Small intestine (tissue), 7 donors: ENCODE results near the gene SEC24C. TPM values are rescaled to one million over a fixed set of nuclear protein-coding genes. Genes with fewer than 3 reads are reported as not detected.
"Not testable (repeated sequence)": the region's sequence is repeated elsewhere in the genome, so short reads cannot be mapped to it uniquely, and the experiment has no call there.

Source experiments
- DNase-seq, 2 donors: peaks; one replicate each; pipeline versions ENCODE4 v3.0.0 to v3.0.0-alpha.2; 2013
- FAIRE-seq: peaks from 2 replicates; lab custom pipeline; 2012; peaks lifted over from hg19 to GRCh38; lab: Jason Lieb, UNC
- H3K27ac ChIP-seq, 3 donors: one replicate each; pipeline ENCODE4 v1.5.1; 2013; ENCODE audit warnings: low read length in 2 of 3, mild to moderate bottlenecking in 2 of 3, control low read depth in 1 of 3, inconsistent platforms in 1 of 3, low read depth in 1 of 3, moderate library complexity in 1 of 3
- H3K27me3 ChIP-seq, 3 donors: one replicate each; pipeline ENCODE4 v1.6.1; 2013; ENCODE audit warnings: low read length in 3 of 3, inconsistent platforms in 1 of 3; ENCODE audit not compliant: control insufficient read depth in 3 of 3, insufficient read depth in 3 of 3
- H3K36me3 ChIP-seq, 3 donors: one replicate each; pipeline ENCODE4 v1.6.1; 2013; ENCODE audit warnings: low read length in 3 of 3, inconsistent platforms in 1 of 3, low read depth in 1 of 3, mild to moderate bottlenecking in 1 of 3, moderate library complexity in 1 of 3; ENCODE audit not compliant: control insufficient read depth in 3 of 3, insufficient read depth in 2 of 3
- H3K4me1 ChIP-seq, 3 donors: one replicate each; pipeline ENCODE4 v1.6.1; 2013; ENCODE audit warnings: low read length in 2 of 3, inconsistent platforms in 1 of 3, low read depth in 1 of 3, mild to moderate bottlenecking in 1 of 3, moderate library complexity in 1 of 3; ENCODE audit not compliant: control insufficient read depth in 3 of 3, insufficient read depth in 2 of 3
- H3K4me3 ChIP-seq, 3 donors: one replicate each; pipeline ENCODE4 v1.5.1; 2013; ENCODE audit warnings: low read length in 3 of 3, control low read depth in 1 of 3, inconsistent platforms in 1 of 3, low read depth in 1 of 3, mild to moderate bottlenecking in 1 of 3, moderate library complexity in 1 of 3
- H3K9me3 ChIP-seq, 2 donors: one replicate each; pipeline ENCODE4 v1.6.1; 2013; ENCODE audit warnings: low read depth in 1 of 2, low read length in 1 of 2; ENCODE audit not compliant: control insufficient read depth in 2 of 2, insufficient read depth in 1 of 2
- WGBS, 3 donors: extraction: QIAGEN DNeasy Blood & Tissue Kit; methylation state at CpG; one replicate each; pipeline ENCODE4 v1.1.7; 2013; 5-methylcytosine and 5-hydroxymethylcytosine counted together
- polyA plus RNA-seq, 4 donors: library from polyadenylated mRNA; stranded (reverse) in 3 of 4; unstranded in 1 of 4; fragments of 200-250 nt in 3 of 4; fragments of 120-200 nt in 1 of 4; gene quantifications; one replicate each; pipeline versions ENCODE4 v1.2.1 to v1.2.3, GENCODE V29; 2013
- donor health status: healthy with polysubstance abuse.
- donor health status: control.
- donor health status: control.
- donor health status: Bipolar disorder and iron deficiency.
- donor health status: healthy.

Gene SEC24C
- polyA plus RNA-seq, 4 donors = 35.3 to 64.3 (median 38.6) TPM

- not testable (repeated sequence) for H3K27me3 ChIP-seq, H3K4me1 ChIP-seq, H3K4me3 ChIP-seq, H3K27ac ChIP-seq, H3K36me3 ChIP-seq, DNase-seq, H3K9me3 ChIP-seq, FAIRE-seq
- WGBS, 3 donors = 96 to 100% (median 98%) methylated on average over 2 of the region's 2 CpGs
These were observed 37.7 kb upstream of the SEC24C start for GRCh38 chr10:73706488-73706887.

- not testable (repeated sequence) for H3K4me1 ChIP-seq, H3K36me3 ChIP-seq, H3K27ac ChIP-seq, DNase-seq, H3K4me3 ChIP-seq, H3K27me3 ChIP-seq, FAIRE-seq, H3K9me3 ChIP-seq
These were observed 36.5 kb upstream of the SEC24C start for GRCh38 chr10:73707628-73708027.

- H3K4me3 ChIP-seq, H3K36me3 ChIP-seq, H3K9me3 ChIP-seq, DNase-seq, H3K27me3 ChIP-seq, H3K27ac ChIP-seq, FAIRE-seq, H3K4me1 ChIP-seq: not testable (repeated sequence)
- 80 to 90% (median 86%) methylated on average over 1 of the region's 1 CpG for WGBS, 3 donors
These were observed 36.0 kb upstream of the SEC24C start for GRCh38 chr10:73708122-73708521.

GRCh38 chr10:73711683-73712082 is 32.5 kb upstream of the SEC24C start:
- 90 to 97% (median 93%) methylated on average over 5 of the region's 5 CpGs for WGBS, 3 donors
- not testable (repeated sequence) for H3K27me3 ChIP-seq, H3K27ac ChIP-seq, H3K4me3 ChIP-seq, H3K4me1 ChIP-seq, H3K9me3 ChIP-seq, DNase-seq, FAIRE-seq
- peaks cover 0 to 11% (median 6%) of the 10 kb centered on the region in 3 donors for H3K36me3 ChIP-seq

GRCh38 chr10:73713912-73714311 is 30.3 kb upstream of the SEC24C start:
- H3K4me1 ChIP-seq, FAIRE-seq, H3K9me3 ChIP-seq, H3K27ac ChIP-seq, DNase-seq, H3K27me3 ChIP-seq, H3K4me3 ChIP-seq: not testable (repeated sequence)
- peaks cover 0 to 13% (median 10%) of the 10 kb centered on the region in 3 donors for H3K36me3 ChIP-seq
- 88 to 95% (median 90%) methylated on average over 3 of the region's 3 CpGs for WGBS, 3 donors

- H3K9me3 ChIP-seq, H3K4me1 ChIP-seq, H3K27me3 ChIP-seq, H3K27ac ChIP-seq, FAIRE-seq, DNase-seq, H3K4me3 ChIP-seq: not testable (repeated sequence)
- H3K36me3 ChIP-seq = peaks cover 0 to 16% (median 10%) of the 10 kb centered on the region in 3 donors
- 50 to 70% (median 50%) methylated on average over 3 of the region's 3 CpGs for WGBS, 3 donors
These were observed 29.7 kb upstream of the SEC24C start for GRCh38 chr10:73714483-73714882.

GRCh38 chr10:73715179-73716156 is 28.7 kb upstream of the SEC24C start:
- not testable (repeated sequence) for FAIRE-seq, DNase-seq, H3K27me3 ChIP-seq, H3K27ac ChIP-seq, H3K4me1 ChIP-seq, H3K9me3 ChIP-seq, H3K4me3 ChIP-seq
- peaks cover 0 to 23% (median 10%) of the 10 kb centered on the region in 3 donors for H3K36me3 ChIP-seq
- 93 to 96% (median 94%) methylated on average over 16 to 17 of the region's 17 CpGs for WGBS, 3 donors

- Histone ChIP-seq H3K27me3 (no peaks in the 10 kb centered on the region), H3K36me3 (peaks cover 0 to 26% (median 10%) of the 10 kb centered on the region in 3 donors), H3K4me1 (no peaks in the 10 kb centered on the region), H3K4me3 (no peak overlapping the region), H3K9me3 (no peaks in the 10 kb centered on the region), H3K27ac (no peak overlapping the region)
- DNase-seq (no peak), FAIRE-seq (no peak)
- WGBS, 3 donors = 75 to 89% (median 87%) methylated on average over 1 of the region's 1 CpG
These were observed 27.9 kb upstream of the SEC24C start for GRCh38 chr10:73716251-73716650.
